Gastrocnemius medialis (tissue), 4 donors: ENCODE measurements around the gene IFT57.

Source experiments
- POLR2A ChIP-seq, 2 donors: fragments of 450-650 bp; IDR thresholded peaks; one replicate each; pipeline ENCODE4 v1.6.1; 2017; ENCODE audit warnings: antibody characterized with exemption in 2 of 2, mild to moderate bottlenecking in 2 of 2, moderate library complexity in 2 of 2
- TF ChIP-seq, protein P1 (sequence below), 5 experiments: fragments of 450-650 bp in 3 of 5; fragments of 200-600 bp in 2 of 5; sonication (generic) in 2 of 5; IDR thresholded peaks in 4 of 5; conservative IDR thresholded peaks in 1 of 5; 1 replicate in 4 of 5; 2 replicates in 1 of 5; pipeline ENCODE4 v1.5.1; 2016 to 2019; ENCODE audit warnings: antibody characterized with exemption in 5 of 5, mild to moderate bottlenecking in 3 of 5, moderate library complexity in 3 of 5

DNA sequence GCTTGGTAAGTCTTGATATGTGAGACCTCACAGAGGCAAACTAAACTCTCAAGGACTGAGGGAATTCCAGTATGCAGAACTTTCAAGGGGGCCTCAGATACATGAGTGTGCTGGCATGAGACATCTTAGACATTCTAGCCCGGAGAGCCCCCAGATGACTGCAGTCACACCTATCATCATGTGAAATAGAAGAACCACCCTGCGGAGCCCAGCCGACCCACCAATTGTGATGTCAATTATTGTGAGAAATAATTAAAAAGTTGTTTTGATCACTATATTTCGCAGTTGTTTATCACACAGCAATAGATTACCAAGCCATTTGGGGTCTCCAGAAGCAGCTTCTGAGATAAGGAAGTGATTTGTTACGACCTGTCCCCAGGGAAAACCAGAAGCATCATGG, 76.1 kb downstream of the IFT57 start:
- TF ChIP-seq, protein P1, sequence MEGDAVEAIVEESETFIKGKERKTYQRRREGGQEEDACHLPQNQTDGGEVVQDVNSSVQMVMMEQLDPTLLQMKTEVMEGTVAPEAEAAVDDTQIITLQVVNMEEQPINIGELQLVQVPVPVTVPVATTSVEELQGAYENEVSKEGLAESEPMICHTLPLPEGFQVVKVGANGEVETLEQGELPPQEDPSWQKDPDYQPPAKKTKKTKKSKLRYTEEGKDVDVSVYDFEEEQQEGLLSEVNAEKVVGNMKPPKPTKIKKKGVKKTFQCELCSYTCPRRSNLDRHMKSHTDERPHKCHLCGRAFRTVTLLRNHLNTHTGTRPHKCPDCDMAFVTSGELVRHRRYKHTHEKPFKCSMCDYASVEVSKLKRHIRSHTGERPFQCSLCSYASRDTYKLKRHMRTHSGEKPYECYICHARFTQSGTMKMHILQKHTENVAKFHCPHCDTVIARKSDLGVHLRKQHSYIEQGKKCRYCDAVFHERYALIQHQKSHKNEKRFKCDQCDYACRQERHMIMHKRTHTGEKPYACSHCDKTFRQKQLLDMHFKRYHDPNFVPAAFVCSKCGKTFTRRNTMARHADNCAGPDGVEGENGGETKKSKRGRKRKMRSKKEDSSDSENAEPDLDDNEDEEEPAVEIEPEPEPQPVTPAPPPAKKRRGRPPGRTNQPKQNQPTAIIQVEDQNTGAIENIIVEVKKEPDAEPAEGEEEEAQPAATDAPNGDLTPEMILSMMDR (IDR thresholded peaks at IDR 0.05 in 4 of 5, conservative IDR thresholded peaks at IDR 0.05 in 1 of 5), result no peak
- no peak for TF ChIP-seq POLR2A (IDR thresholded peaks at IDR 0.05)
